Measurements from ENCODE around the gene ACSL4.
"Not testable (repeated sequence)": the region's sequence is repeated elsewhere in the genome, so short reads cannot be mapped to it uniquely, and the experiment has no call there.

The ACSL4 gene

DNA sequence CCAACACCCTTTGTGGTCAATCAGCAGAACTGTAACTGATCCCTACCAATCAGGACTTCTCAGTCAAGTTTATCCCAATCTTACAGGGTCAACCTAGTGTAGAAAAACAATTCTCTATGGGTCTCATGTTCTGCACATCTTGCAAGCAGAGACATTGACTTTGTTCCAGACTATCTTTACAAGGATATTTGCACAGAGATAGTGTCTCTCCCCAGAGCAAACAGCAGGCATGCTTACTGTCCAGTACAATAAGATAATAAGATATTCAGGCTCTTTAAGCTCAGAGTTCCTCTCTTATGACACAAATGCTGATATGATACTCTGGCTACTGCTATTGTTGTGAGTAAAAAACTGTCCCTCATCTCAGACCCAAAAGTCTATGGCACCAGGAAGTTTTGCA lies 53.2 kb downstream of the ACSL4 start (continued):
- TF ChIP-seq TSHZ2 (CRISPR knock-in tag; IDR thresholded peaks at IDR 0.05), result no peak
- no peak for TF ChIP-seq ZFP30 (CRISPR knock-in tag; IDR thresholded peaks at IDR 0.05)
- TF ChIP-seq BACH2 (CRISPR knock-in tag; IDR thresholded peaks at IDR 0.05; ENCODE audit: borderline replicate concordance), result no peak
- TF ChIP-seq, protein P1, sequence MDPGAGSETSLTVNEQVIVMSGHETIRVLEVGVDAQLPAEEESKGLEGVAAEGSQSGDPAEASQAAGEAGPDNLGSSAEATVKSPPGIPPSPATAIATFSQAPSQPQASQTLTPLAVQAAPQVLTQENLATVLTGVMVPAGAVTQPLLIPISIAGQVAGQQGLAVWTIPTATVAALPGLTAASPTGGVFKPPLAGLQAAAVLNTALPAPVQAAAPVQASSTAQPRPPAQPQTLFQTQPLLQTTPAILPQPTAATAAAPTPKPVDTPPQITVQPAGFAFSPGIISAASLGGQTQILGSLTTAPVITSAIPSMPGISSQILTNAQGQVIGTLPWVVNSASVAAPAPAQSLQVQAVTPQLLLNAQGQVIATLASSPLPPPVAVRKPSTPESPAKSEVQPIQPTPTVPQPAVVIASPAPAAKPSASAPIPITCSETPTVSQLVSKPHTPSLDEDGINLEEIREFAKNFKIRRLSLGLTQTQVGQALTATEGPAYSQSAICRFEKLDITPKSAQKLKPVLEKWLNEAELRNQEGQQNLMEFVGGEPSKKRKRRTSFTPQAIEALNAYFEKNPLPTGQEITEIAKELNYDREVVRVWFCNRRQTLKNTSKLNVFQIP (CRISPR knock-in tag; IDR thresholded peaks at IDR 0.05; ENCODE audit: borderline replicate concordance, low read depth), result no peak

DNA sequence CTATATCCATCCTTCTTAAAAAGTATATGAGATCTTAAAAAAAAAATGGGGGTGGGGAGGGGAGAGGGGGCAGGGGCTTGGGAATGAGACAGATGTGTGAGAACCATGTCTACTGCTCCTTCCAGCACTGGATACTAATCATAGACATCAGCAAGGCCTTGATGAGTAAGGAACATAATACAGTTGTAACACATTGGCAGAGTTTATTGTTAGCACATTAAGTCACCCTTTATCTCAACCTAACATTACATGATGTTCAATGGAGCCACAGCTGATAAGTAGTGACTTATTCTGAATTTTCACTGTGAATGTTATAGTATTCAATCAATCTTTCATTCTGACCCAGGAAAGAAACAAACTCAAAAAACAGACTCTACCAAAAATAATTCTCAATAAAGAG lies 60.8 kb downstream of the ACSL4 start:
- TF ChIP-seq ARNTL (CRISPR knock-in tag; IDR thresholded peaks at IDR 0.05; ENCODE audit: borderline replicate concordance, low read depth), result no peak
- no peak for TF ChIP-seq ZNF70 (CRISPR knock-in tag; IDR thresholded peaks at IDR 0.05)
- no peak for TF ChIP-seq ZC3H10 (CRISPR knock-in tag; IDR thresholded peaks at IDR 0.05)
- no peak for TF ChIP-seq PPARA (CRISPR knock-in tag; IDR thresholded peaks at IDR 0.05; ENCODE audit: borderline replicate concordance)
- no peak for TF ChIP-seq BACH2 (CRISPR knock-in tag; IDR thresholded peaks at IDR 0.05; ENCODE audit: borderline replicate concordance)
- TF ChIP-seq GLIS3 (CRISPR knock-in tag; IDR thresholded peaks at IDR 0.05), result no peak
- no peak for TF ChIP-seq ZNF565 (CRISPR knock-in tag; conservative IDR thresholded peaks at IDR 0.05; ENCODE audit: low read depth)
- TF ChIP-seq ISL1 (CRISPR knock-in tag; IDR thresholded peaks at IDR 0.05), result no peak
- no peak for TF ChIP-seq CSRNP3 (CRISPR knock-in tag; IDR thresholded peaks at IDR 0.05)
- no peak for TF ChIP-seq TSHZ2 (CRISPR knock-in tag; IDR thresholded peaks at IDR 0.05)
- no peak for TF ChIP-seq CSDC2 (CRISPR knock-in tag; IDR thresholded peaks at IDR 0.05)
- no peak for TF ChIP-seq SNAI2 (CRISPR knock-in tag; IDR thresholded peaks at IDR 0.05)
- TF ChIP-seq ZFP3 (CRISPR knock-in tag; IDR thresholded peaks at IDR 0.05), result no peak
- TF ChIP-seq TCF4 (CRISPR knock-in tag; IDR thresholded peaks at IDR 0.05; ENCODE audit: borderline replicate concordance), result no peak
- no peak for TF ChIP-seq TOX (CRISPR knock-in tag; IDR thresholded peaks at IDR 0.05; ENCODE audit: borderline replicate concordance)
- no peak for TF ChIP-seq ZFP30 (CRISPR knock-in tag; IDR thresholded peaks at IDR 0.05)
- no peak for TF ChIP-seq ZNF8 (CRISPR knock-in tag; IDR thresholded peaks at IDR 0.05)
- TF ChIP-seq RARB (CRISPR knock-in tag; IDR thresholded peaks at IDR 0.05), result no peak
- TF ChIP-seq, protein P2, sequence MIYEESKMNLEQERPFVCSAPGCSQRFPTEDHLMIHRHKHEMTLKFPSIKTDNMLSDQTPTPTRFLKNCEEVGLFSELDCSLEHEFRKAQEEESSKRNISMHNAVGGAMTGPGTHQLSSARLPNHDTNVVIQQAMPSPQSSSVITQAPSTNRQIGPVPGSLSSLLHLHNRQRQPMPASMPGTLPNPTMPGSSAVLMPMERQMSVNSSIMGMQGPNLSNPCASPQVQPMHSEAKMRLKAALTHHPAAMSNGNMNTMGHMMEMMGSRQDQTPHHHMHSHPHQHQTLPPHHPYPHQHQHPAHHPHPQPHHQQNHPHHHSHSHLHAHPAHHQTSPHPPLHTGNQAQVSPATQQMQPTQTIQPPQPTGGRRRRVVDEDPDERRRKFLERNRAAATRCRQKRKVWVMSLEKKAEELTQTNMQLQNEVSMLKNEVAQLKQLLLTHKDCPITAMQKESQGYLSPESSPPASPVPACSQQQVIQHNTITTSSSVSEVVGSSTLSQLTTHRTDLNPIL (CRISPR knock-in tag; IDR thresholded peaks at IDR 0.05; ENCODE audit: low read depth), result no peak
- ATAC-seq, result no peak

GRCh38 chrX:109671170-109671569 lies 61.9 kb downstream of the ACSL4 start:
- ATAC-seq, result not testable (repeated sequence)

Measured in SK-N-SH treated with all-trans-retinoic acid at 6 μM for 48 hours (cell line).